ENCODE data around the gene SAFB.
"Not testable (repeated sequence)": the region's sequence is repeated elsewhere in the genome, so short reads cannot be mapped to it uniquely, and the experiment has no call there.

GRCh38 chr19:5688262-5688881, 65.5 kb downstream of the SAFB start:
- not testable (repeated sequence) for TF ChIP-seq CTCF (IDR thresholded peaks at IDR 0.05; ENCODE audit: insufficient read depth, low read depth, low read length); EZH2 (IDR thresholded peaks at IDR 0.05; ENCODE audit: insufficient read depth, low read length)

Measured in astrocyte (in vitro differentiated cells and primary cell).